Stimulated activated CD4-positive, alpha-beta T cell treated with anti-CD3 and anti-CD28 coated beads, Interleukin-4, amount 100 ng/mL, for 48 hours (primary cell): ENCODE data around the gene RRP12.

Experiments
- DNase-seq, 2 donors: peaks; one replicate each; pipeline ENCODE4 v3.0.0-alpha.2; 2020; ENCODE audit warnings: low read depth in 2 of 2

Gene RRP12

GRCh38 chr10:97336942-97337831 lies 64.0 kb downstream of the RRP12 start:
- DNase-seq, result no peak

GRCh38 chr10:97336446-97336845 lies 64.7 kb downstream of the RRP12 start:
- no peak for DNase-seq

GRCh38 chr10:97336006-97336405 lies 65.1 kb downstream of the RRP12 start:
- DNase-seq, result no peak

GRCh38 chr10:97335188-97335619 lies 65.9 kb downstream of the RRP12 start:
- DNase-seq, result no peak

- peak; percentile 76 to 82 for DNase-seq
Measured at GRCh38 chr10:97334370-97335175, 66.6 kb downstream of the RRP12 start, which contains the start of gene FRAT2. Gene FRAT2, minus strand, starts transcription at chr10:97334729. Its CDS starts 157 bp downstream, at chr10:97334572.

- DNase-seq, result peak; percentile 28 to 33
Measured at GRCh38 chr10:97333601-97334369, 67.4 kb downstream of the RRP12 start.

GRCh38 chr10:97333351-97333600 lies 67.9 kb downstream of the RRP12 start:
- no peak for DNase-seq

DNA sequence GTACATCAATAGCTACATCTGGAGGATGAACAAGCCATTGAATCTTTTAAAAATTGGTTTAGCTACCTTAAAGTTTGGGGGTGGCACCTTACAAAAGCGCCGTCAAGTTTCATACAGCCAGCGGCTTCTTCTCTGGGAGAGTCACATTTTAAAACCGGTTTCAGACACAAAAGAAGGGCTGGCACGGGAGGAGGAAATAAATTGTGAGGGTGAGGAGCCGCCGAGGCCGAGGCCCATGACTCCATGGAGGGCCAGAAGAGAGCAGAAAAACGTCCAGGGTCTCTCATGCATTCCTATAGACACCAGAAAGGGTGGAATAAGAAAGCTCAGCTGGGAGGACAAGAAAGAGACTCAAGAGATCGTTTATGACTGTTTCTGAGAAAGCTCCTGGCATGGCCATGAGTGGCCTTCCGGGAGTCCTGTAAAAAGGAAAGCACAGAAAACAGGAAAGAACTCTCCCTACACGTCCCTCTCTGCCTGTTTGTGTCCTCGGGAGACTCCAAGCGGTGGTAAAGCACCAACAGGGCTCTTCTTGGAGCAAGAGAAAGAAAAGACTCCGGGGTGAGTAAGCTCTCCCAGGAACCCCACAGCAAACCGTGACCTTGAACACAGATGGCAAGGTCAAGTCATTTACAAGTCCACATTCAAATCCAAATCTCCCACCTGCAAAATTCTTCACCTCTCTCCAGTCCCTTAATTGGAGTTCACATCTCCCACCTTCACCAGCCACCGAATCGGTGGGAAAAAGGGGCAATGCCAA lies 68.4 kb downstream of the RRP12 start:
- no peak for DNase-seq

GRCh38 chr10:97331153-97331703 lies 69.9 kb downstream of the RRP12 start:
- no peak for DNase-seq

DNA sequence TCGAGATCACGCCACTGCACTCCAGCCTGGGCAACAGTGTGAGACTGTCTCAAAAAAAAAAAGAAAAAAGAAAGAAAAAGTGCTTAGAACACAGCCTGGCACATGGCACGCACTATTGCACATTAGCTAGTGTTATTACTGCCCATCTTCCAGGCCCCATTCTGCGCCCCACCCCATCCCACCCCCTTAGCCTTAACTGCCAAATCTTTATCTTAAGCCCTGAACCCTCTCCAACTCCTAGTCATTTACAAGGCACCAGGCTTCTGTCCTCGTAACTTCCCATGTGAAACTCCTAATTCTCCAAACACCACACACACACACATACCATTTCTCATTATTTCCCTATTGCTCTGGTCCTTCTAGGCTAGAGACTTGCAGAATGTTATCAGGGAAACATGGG lies 71.4 kb downstream of the RRP12 start:
- DNase-seq, result no peak

GRCh38 chr10:97328646-97329453 lies 72.3 kb downstream of the RRP12 start:
- DNase-seq, result no peak

DNA sequence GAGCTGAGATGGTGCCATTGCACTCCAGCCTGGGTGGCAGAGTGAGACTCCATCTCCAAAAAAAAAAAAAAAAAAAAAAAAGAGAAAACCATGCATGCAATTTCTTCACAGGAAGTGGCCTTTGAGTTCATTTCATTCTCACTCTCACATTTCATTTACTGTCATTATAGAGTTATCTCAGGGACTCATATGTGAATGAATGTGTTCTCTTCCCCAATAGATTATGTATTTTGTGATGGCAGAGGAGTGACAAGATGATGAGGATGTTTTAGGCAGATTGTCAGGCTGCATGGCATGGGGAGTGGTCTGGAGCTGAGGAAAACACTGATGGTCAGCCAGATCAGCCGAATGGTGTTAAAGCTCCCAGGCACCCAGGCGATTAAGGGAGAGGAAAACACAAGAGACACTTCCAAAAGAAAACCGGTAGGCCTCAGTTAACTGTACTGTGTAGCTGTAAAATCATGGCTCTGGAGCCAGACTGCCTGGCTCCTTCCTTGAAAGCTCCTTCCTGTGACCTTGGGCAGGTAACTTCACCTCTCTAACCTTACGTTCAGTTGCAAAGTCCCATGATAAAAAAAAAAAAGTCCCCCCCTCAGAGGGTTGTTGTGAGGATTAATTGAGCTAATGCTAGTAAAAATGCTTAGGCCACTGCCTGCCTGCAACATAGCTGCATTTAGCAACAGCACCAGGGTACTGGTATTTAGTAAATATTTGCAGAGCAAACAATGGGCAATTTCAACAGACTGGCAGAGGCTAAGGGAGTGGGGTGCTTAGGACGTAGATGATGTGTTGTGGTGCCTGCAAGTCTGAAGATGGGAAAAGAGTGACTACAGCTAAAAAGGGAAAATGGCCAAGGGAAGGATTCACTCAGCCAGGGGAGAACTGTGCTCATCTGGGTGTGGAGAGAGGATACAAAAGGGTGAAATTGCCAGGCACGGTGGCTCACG lies 73.5 kb downstream of the RRP12 start:
- no peak for DNase-seq

GRCh38 chr10:97325754-97326153 lies 75.4 kb downstream of the RRP12 start:
- DNase-seq, result no peak

DNA sequence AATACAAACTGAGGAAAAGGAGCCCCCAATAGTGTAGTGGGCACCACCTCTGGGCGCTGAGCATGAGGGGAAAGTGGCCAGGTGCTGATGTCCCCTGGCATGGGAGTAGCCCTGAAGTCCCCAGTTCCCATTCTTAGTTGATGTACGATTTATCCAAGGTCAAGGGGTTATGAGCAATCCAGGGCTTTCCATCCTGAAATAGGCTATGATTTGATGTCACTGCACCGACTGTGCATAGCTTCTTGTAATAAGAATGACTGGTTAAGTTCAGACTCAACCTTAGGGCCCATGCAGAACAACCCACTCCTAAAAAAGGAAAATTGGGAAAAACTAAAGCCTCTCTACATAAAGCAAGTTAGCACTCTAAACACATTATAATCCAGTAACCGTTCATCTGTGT lies 77.6 kb downstream of the RRP12 start:
- no peak for DNase-seq

GRCh38 chr10:97321804-97322190 lies 79.3 kb downstream of the RRP12 start:
- no peak for DNase-seq

- DNase-seq, result no peak
Measured at GRCh38 chr10:97321032-97321803, 79.9 kb downstream of the RRP12 start.

GRCh38 chr10:97320480-97321031 lies 80.6 kb downstream of the RRP12 start:
- no peak for DNase-seq
